HG02763 (cell line): ENCODE measurements around the gene LDLRAP1.

Experiments
- ATAC-seq: cut with Tn5 transposase; IDR thresholded peaks from one replicate; pipeline ENCODE4 v1.9.1; 2021; ENCODE audit warnings: mild to moderate bottlenecking, moderate library complexity; ENCODE audit not compliant: unreplicated experiment

The LDLRAP1 gene

DNA sequence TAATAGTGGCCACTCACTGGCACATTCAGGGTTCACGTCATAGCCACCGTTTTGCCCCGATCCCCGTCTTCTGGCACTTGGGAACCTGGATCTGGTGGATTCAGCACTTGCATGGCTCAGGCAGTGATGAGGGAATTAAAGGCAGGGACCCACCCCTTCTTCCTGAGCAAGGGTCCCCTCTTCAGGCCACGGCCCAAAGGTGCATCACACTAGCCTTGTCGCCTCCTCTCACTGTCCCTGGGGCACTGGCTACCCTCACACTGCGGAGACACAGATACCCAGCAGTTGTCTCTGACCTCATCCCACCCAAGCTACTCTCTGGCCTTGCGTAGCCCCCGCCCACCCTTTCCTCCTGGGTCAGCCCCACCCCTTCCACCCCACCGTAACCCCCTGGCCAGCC lies 19.9 kb upstream of the LDLRAP1 start:
- no peak for ATAC-seq

- ATAC-seq, result no peak
Observed at GRCh38 chr1:25524568-25525360, 18.6 kb upstream of the LDLRAP1 start.

DNA sequence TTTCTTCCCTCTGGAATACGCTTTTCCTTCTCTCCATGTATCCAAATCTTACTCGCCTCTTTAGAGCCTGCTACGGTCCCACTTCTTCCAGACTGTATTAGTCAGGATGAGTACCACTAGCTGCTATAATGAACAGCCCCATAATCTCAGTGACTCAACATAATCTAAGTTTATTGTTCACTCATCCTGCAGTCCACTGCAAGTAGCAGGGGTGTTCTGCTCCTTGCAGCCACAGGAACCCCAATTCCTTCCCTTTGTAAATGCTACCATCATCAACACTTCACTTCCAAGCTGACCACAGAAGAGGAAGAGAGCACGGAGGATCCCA lies 18.1 kb upstream of the LDLRAP1 start:
- ATAC-seq, result no peak

GRCh38 chr1:25526753-25527152 lies 16.7 kb upstream of the LDLRAP1 start:
- no peak for ATAC-seq

DNA sequence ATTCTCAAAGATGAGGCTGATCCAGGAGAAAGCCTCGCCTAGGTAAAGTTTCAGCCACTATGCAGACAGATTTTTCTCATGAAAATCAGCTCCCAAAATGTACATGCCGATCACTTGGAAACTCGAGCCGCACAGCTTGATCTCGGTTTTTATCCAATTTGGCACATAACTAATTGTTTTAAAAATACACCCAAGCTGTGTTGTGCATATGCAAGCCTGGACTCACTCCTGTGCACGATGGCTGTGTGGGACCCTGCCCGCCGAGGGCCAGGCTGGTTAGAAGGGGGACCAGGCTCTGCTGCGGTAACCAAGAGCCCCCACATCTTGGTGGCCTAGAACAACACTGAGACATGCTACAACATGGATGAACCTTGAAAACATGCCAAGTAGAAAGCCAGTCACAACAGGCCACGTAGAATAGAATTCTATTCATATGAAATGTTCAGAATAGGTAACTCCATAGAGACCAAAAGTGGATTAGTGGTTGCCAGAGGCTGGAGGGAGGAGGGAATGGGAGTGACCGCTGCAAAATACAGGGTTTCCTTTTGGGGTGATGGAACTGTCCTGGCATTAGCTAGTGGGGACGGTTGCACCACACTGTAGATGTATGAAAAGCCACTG lies 16.1 kb upstream of the LDLRAP1 start:
- ATAC-seq, result no peak

GRCh38 chr1:25527946-25528595 lies 15.3 kb upstream of the LDLRAP1 start:
- ATAC-seq, result no peak

GRCh38 chr1:25528881-25529517 lies 14.4 kb upstream of the LDLRAP1 start:
- ATAC-seq, result no peak

DNA sequence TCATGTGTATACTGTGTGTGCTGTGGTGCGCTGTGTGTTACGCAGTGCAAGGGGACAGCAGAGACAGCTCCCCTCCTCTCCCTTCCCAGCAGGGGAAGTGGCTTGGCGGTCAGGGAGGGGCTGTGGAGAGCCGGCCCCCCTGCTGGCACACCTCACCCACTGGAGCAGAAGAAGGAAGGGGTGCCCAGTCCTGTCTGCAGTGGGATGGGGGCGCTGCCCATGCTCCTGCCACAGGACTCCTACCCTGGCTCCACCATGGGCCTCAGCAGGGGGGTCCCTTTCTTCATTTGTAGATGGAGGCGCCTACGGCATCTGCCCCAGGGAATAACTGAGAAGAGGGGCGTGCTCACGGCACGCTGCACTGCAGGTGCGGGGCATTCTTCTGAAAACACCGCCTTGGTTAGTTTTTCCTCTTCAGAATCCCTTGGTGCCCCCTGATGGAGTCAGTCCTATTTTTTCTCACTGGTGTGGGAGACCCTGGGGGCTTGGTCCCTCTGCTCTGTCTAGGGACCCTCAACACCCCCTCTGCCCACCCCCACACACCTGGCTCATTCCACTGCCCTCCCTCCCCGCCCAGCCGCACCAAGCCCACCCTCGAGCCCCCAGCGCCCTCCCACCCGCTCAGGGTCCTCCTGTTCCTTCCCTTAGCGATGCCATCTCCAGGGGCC lies 13.8 kb upstream of the LDLRAP1 start:
- ATAC-seq, result no peak

GRCh38 chr1:25530186-25531081 lies 13.0 kb upstream of the LDLRAP1 start:
- ATAC-seq, result no peak

GRCh38 chr1:25531082-25531461 lies 12.3 kb upstream of the LDLRAP1 start:
- ATAC-seq, result no peak

GRCh38 chr1:25532970-25533369 lies 10.4 kb upstream of the LDLRAP1 start:
- no peak for ATAC-seq

DNA sequence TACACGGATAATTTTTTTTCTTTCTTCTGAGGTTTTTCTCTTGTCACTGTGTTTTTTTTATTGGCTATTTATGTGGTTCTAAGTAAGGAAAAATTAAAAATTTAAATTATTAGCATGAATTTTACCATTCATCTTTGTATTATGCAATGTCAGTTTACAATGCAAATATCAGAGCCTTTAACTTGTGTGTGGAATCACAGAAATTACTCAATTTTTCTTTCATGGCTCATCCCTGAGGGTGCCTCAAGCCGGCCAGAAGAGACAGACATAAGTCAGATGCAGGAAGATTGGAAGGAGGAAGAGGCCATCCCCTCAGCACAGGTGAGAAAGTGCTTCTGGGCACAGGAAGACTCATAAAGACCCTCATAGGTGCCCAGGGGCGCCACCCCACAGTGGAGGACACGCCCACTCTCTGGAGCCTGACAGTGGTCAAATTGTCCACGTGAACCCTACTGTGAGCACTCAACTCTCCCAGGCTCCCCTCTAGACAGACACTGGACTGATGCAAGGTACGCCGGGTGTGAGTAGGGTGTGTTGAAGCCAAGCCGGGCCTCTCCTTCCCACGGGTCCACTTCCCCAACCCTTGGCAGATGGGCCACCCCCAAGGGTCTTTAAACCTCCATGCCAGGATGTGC lies 9.5 kb upstream of the LDLRAP1 start:
- no peak for ATAC-seq

DNA sequence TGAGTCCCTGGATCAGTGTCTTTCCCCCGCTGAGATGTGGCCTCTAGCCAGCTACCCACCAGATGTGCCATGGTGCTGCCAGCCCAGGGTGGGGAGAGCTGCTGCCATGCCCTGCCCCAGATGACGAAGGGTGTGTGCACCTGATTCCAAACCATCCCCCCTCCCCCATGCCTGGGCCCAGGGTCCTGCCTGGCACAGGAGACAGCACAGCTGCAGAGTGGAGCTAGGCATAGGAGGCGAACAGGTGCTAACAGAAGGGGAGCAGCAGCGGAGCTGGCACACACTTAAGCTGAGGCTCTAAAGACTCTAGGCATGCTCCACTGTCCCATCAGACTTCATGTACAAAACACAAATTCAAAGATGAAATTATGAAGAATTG lies 9.0 kb upstream of the LDLRAP1 start:
- no peak for ATAC-seq

DNA sequence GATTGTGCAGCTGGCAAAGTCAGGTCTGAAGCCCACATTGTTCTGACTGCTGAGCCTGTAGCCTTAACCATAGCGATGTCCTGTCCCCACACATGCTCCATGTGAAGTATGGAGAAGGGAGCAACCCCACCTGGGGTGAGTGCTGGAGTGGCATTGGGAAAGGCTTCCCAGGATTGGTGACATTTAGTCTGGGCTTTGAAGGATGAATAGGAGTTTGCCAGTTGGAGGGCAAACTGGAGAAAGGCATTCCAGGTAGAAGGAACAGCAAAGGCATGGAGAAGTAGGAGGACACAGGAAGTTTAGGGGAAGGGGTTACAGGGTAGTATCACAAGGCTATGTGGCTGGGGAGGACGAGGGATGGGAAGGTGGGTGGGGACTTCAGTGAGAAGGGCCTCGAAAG lies 7.3 kb upstream of the LDLRAP1 start:
- ATAC-seq, result no peak

DNA sequence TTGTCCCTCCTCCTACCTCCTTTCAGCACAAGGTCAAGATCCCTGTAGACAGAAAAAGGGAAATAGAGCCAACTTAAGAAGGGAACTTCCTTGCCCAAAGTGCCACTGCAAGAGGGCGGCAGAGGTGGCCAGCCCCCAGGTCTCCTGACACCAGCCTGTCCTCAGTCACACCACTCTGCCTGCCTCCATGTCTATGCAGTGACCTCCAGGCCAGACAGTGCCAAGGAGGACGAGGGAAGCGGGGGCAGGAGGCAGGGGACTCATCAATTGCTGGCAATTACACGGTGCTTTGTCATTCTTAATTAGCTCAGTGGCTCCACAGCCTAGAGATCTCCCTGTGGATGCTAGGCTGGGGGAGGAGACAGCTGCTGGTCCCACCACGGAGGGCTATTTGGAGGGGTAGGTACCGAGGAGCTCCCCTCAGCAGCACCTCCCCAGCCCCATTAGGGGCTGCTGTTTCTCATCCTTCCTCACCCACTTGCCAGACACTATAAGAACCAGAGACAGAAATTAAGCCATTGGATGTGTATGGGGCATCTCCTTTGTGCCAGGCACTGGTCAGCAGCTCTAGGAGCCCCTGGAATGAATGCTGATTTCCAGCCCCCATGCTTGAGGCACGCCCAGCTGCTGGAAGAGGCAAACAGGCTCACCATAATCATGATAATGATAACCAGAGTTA lies 6.1 kb upstream of the LDLRAP1 start:
- ATAC-seq, result no peak

GRCh38 chr1:25538191-25538767 lies 5.1 kb upstream of the LDLRAP1 start:
- no peak for ATAC-seq

GRCh38 chr1:25540750-25541342 lies 2.6 kb upstream of the LDLRAP1 start:
- no peak for ATAC-seq

- ATAC-seq, result no peak
Observed at GRCh38 chr1:25541425-25541824, 2.0 kb upstream of the LDLRAP1 start.
